Measurements from ENCODE around the gene SCAMP1.
"Not testable (repeated sequence)": the region's sequence is repeated elsewhere in the genome, so short reads cannot be mapped to it uniquely, and the experiment has no call there.

SCAMP1 gene

DNA sequence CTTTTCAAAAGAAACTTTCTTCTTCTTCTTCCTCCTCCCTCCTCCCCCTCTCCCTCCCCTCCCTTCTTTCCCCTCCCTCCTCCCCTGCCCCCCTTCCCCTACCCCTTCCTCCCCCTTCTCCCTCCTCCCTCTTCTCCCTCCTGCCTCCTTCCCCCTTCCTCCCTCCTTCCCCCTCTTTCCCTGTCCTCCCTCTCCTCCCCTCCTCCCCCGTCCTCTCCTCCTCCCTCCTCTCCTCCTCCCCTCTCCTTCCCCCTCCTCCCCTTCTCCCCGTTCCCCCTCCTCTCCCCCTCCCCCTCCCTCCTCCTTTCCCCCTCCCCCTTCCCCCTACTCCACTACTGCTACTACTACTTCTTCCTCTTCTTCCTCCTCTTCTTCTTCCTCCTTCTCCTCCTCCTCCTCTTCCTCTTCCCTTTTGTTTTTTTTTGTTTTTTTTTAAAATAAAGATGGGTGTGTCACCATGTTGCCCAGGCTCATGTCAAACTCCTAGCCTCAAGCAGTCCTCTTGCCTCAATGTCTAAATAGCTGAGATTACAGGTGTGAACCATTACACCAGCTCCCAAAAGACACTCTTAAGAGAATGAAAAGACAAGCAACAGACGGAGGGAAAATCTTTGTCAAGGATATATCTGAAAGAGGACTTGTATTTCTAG is 87.5 kb downstream of the SCAMP1 start:
- H3K4me3 Mint-ChIP-seq: no peak overlapping the region
- H3K27me3 Mint-ChIP-seq: no peaks in the 10 kb centered on the region
- no peak overlapping the region for H3K27ac Mint-ChIP-seq
- no peaks in the 10 kb centered on the region for H3K4me1 Mint-ChIP-seq
- peaks cover 39% of the 10 kb centered on the region for H3K36me3 Mint-ChIP-seq
- peaks cover 10% of the 10 kb centered on the region for H3K9me3 Mint-ChIP-seq

DNA sequence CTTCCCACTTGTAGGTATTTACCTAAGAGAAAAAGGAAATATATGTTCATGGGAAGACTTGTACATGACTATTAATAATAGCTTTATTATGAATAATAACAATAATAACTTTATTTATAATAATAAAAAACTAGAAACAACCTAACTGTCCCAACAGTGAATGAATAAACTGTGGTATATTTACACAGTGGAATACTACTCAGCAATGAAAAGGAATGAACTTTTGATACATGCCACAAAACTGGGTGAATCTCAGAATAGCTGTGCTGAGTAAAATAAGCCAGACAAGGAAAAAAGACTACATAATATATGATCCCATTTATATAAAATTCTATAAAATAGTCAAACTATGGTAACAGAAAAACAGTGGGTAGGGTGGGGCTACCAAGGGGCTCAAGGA is 88.7 kb downstream of the SCAMP1 start:
- peaks cover 32% of the 10 kb centered on the region for H3K36me3 Mint-ChIP-seq
- no peaks in the 10 kb centered on the region for H3K27me3 Mint-ChIP-seq
- H3K9me3 Mint-ChIP-seq: peaks cover 10% of the 10 kb centered on the region
- H3K27ac Mint-ChIP-seq: no peak overlapping the region
- H3K4me1 Mint-ChIP-seq: no peaks in the 10 kb centered on the region
- H3K4me3 Mint-ChIP-seq: no peak overlapping the region

GRCh38 chr5:78457507-78457906 is 97.1 kb downstream of the SCAMP1 start:
- not testable (repeated sequence) for H3K27me3 Mint-ChIP-seq, H3K4me3 Mint-ChIP-seq, H3K27ac Mint-ChIP-seq, H3K9me3 Mint-ChIP-seq
- Mint-ChIP-seq H3K36me3 (peaks cover 22% of the 10 kb centered on the region), H3K4me1 (peaks cover 12% of the 10 kb centered on the region)

GRCh38 chr5:78458843-78459242 is 98.4 kb downstream of the SCAMP1 start:
- H3K4me3 Mint-ChIP-seq: no peak overlapping the region
- H3K36me3 Mint-ChIP-seq: peaks cover 29% of the 10 kb centered on the region
- no peak overlapping the region for H3K27ac Mint-ChIP-seq
- peaks cover 12% of the 10 kb centered on the region for H3K4me1 Mint-ChIP-seq
- no peaks in the 10 kb centered on the region for H3K9me3 Mint-ChIP-seq
- no peaks in the 10 kb centered on the region for H3K27me3 Mint-ChIP-seq

GRCh38 chr5:78467140-78467539 is 106.7 kb downstream of the SCAMP1 start:
- Mint-ChIP-seq H3K27ac (no peak overlapping the region), H3K4me1 (no peaks in the 10 kb centered on the region), H3K36me3 (peaks cover 24% of the 10 kb centered on the region), H3K9me3 (no peaks in the 10 kb centered on the region), H3K4me3 (no peak overlapping the region), H3K27me3 (no peaks in the 10 kb centered on the region)

DNA sequence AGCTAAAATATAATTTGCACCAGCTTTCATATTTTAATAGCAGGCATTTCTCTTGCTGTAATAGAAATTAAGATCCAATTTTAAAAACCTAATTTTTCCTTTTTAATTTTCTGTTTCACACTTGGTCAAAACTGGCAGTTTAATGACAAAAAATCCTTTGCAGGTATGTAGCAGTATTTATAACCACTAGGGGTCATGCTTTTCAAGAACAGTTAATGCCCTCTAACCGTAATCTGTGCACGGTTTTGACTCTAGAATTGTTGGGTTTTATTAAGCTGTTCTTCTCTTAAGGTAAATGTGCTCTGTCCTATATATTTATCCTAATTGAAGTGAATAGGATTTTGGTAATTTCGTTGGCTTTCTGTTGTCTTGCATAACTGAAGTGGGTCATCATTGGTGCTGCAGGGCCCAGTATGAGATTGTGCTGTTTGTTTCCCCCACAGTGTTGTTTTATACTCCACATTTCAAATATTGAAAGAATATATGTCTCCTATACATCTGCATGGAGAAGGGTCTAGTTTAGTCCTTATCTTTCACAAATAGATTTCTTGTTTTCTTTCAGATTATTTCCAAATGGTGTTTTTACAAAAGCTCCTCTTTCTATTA is 107.4 kb downstream of the SCAMP1 start:
- no peak overlapping the region for H3K4me3 Mint-ChIP-seq
- H3K36me3 Mint-ChIP-seq: peaks cover 24% of the 10 kb centered on the region
- H3K27ac Mint-ChIP-seq: no peak overlapping the region
- H3K9me3 Mint-ChIP-seq: no peaks in the 10 kb centered on the region
- no peaks in the 10 kb centered on the region for H3K4me1 Mint-ChIP-seq
- no peaks in the 10 kb centered on the region for H3K27me3 Mint-ChIP-seq

DNA sequence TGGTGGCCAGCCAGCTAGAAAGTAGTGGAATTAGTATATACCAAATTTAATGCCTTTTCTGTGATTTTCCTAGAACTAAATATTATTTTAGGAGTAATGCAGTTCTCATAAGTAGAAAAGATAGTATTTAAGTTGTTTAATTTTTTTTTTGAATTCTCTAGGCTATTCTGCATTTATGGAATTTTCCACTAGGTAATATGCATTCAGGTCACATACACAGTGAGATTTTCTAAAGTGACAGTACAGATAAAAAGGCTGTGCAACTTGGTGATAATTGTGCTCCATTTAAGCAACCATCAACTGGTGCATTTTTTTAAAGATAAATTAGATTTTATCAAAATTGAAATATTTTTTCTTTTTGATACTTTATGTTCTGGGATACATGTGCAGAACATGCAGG is 111.5 kb downstream of the SCAMP1 start:
- no peak overlapping the region for H3K27ac Mint-ChIP-seq
- no peak overlapping the region for H3K4me3 Mint-ChIP-seq
- H3K4me1 Mint-ChIP-seq: peaks cover 4% of the 10 kb centered on the region
- H3K27me3 Mint-ChIP-seq: no peaks in the 10 kb centered on the region
- H3K36me3 Mint-ChIP-seq: peaks cover 12% of the 10 kb centered on the region
- no peaks in the 10 kb centered on the region for H3K9me3 Mint-ChIP-seq

- no peak overlapping the region for H3K27ac Mint-ChIP-seq
- H3K4me1 Mint-ChIP-seq: peaks cover 4% of the 10 kb centered on the region
- H3K4me3 Mint-ChIP-seq: no peak overlapping the region
- no peaks in the 10 kb centered on the region for H3K9me3 Mint-ChIP-seq
- peaks cover 11% of the 10 kb centered on the region for H3K36me3 Mint-ChIP-seq
- H3K27me3 Mint-ChIP-seq: no peaks in the 10 kb centered on the region
Observed at GRCh38 chr5:78472469-78473106, 112.2 kb downstream of the SCAMP1 start.

- no peaks in the 10 kb centered on the region for H3K27me3 Mint-ChIP-seq
- H3K4me3 Mint-ChIP-seq: no peak overlapping the region
- H3K4me1 Mint-ChIP-seq: peaks cover 4% of the 10 kb centered on the region
- peaks cover 7% of the 10 kb centered on the region for H3K36me3 Mint-ChIP-seq
- no peaks in the 10 kb centered on the region for H3K9me3 Mint-ChIP-seq
- H3K27ac Mint-ChIP-seq: no peak overlapping the region
Observed at GRCh38 chr5:78473751-78474150, 113.3 kb downstream of the SCAMP1 start.

DNA sequence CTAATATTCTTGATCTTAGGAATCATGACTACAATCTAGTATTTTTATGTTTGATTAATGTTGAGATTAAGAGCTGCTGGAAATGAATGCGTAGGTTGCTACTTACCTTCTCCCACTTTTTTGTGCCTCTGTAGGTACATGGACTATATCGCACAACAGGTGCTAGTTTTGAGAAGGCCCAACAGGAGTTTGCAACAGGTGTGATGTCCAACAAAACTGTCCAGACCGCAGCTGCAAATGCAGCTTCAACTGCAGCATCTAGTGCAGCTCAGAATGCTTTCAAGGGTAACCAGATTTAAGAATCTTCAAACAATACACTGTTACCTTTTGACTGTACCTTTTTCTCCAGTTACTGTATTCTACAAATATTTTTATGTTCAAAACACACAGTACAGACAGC is 115.0 kb downstream of the SCAMP1 start:
- Mint-ChIP-seq H3K36me3 (peaks cover 7% of the 10 kb centered on the region), H3K9me3 (no peaks in the 10 kb centered on the region), H3K27me3 (no peaks in the 10 kb centered on the region), H3K27ac (no peak overlapping the region), H3K4me1 (peaks cover 4% of the 10 kb centered on the region), H3K4me3 (no peak overlapping the region)

GRCh38 chr5:78476795-78477194 is 116.4 kb downstream of the SCAMP1 start:
- Mint-ChIP-seq H3K27ac (no peak overlapping the region), H3K27me3 (no peaks in the 10 kb centered on the region), H3K9me3 (no peaks in the 10 kb centered on the region), H3K4me1 (peaks cover 4% of the 10 kb centered on the region), H3K4me3 (no peak overlapping the region), H3K36me3 (peaks cover 7% of the 10 kb centered on the region)

DNA sequence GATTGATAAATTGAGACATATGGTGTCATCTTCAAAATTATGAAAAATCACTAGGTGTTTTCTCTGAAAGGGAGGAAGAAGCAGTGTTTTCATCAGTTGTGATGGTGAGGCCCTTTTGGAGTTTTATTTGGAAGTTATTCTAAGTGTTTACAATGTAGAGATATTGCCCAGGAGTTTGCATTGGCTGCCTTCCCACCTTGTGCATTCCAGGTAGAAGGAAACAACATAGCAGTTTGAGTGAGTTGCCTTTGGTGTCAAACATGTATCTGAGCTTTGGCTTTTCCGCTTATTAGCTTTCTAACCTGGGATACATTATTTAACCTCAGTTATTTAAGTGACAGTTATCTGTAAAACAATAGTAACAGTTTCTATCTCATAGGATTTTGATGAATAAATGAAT is 122.5 kb downstream of the SCAMP1 start:
- Mint-ChIP-seq H3K4me3 (no peak overlapping the region), H3K36me3 (no peaks in the 10 kb centered on the region), H3K9me3 (no peaks in the 10 kb centered on the region), H3K27me3 (no peaks in the 10 kb centered on the region), H3K27ac (no peak overlapping the region), H3K4me1 (peaks cover 19% of the 10 kb centered on the region)

- Mint-ChIP-seq H3K4me1 (peaks cover 19% of the 10 kb centered on the region), H3K4me3 (no peak overlapping the region), H3K27me3 (no peaks in the 10 kb centered on the region), H3K9me3 (no peaks in the 10 kb centered on the region), H3K36me3 (no peaks in the 10 kb centered on the region), H3K27ac (no peak overlapping the region)
Observed at GRCh38 chr5:78483809-78484521, 123.5 kb downstream of the SCAMP1 start.

- Mint-ChIP-seq H3K27ac (no peak overlapping the region), H3K4me1 (peaks cover 19% of the 10 kb centered on the region), H3K36me3 (no peaks in the 10 kb centered on the region), H3K9me3 (no peaks in the 10 kb centered on the region), H3K4me3 (no peak overlapping the region), H3K27me3 (no peaks in the 10 kb centered on the region)
Observed at GRCh38 chr5:78486218-78486617, 125.8 kb downstream of the SCAMP1 start.

DNA sequence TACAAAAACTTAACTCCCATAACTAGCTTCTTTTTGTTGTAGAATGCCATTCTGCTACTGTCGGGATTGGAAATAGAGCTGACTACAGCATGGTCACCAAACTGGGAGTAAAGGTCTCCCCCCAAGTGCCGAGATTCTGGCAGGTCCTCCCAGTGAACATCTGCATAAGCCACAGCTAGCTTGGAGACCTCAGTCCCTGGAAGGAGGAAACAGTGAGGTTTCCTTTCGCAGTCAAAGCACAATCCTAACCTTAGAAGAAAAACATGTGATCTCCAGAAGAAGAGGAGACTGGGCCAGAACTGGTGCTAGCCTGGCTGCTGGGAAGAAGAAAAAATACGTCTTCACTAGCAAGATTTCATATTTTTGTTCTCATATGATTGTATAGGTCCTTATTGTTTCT is 127.4 kb downstream of the SCAMP1 start:
- Mint-ChIP-seq H3K36me3 (no peaks in the 10 kb centered on the region), H3K9me3 (no peaks in the 10 kb centered on the region), H3K4me1 (peaks cover 12% of the 10 kb centered on the region), H3K27me3 (no peaks in the 10 kb centered on the region), H3K4me3 (no peak overlapping the region), H3K27ac (no peak overlapping the region)
